GM21825 (cell line): ENCODE results near the gene CT47C1.
"Not testable (repeated sequence)": the region's sequence is repeated elsewhere in the genome, so short reads cannot be mapped to it uniquely, and the experiment has no call there.

Experiments used
- ATAC-seq: cut with Tn5 transposase; IDR thresholded peaks from one replicate; pipeline ENCODE4 v1.9.1; 2021; ENCODE audit warnings: mild to moderate bottlenecking, moderate library complexity; ENCODE audit not compliant: unreplicated experiment

Gene CT47C1

DNA sequence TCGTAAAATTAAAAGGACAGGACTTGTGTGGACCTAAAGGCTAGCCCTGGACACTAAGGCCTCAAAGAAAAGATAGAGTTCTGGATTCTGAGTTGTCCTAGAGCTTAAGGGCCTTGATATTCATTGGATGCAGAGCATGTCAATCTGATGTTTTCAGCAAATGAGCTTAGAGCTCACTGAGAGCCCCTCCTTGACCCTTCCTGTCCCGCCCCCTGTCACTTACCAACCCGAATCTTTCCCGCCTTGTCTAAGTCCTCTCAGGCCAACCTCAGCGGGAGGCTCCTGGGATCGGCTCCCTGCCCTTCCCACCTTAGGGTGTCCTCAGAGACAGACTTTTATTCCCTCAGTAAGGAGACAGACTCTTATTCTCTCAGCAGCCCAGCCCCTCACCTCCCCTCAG lies at the start of gene CT47C1:
CT47C1 (plus strand) TSS at position 250 of the 400 bp plus-strand sequence. CDS start 233 bp downstream, outside the sequence.
- ATAC-seq = no peak

DNA sequence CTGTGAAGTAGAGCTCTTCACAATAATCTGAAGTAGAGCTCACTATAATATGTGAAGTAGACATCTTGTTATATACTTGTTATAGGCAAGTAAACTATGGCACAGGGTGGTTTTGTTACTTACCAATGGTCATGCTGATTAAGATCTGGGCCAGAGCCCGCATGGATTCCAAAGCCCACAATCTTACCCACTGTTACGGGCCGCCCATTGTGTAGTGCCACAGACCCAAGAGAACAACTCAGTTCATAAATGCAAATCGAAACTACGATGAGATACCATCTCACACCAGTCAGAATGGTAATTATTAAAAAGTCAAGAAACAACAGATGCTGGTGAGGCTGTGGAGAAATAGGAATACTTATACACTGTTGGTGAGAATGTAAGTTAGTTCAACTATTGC lies 46.9 kb upstream of the CT47C1 start:
- no peak for ATAC-seq

DNA sequence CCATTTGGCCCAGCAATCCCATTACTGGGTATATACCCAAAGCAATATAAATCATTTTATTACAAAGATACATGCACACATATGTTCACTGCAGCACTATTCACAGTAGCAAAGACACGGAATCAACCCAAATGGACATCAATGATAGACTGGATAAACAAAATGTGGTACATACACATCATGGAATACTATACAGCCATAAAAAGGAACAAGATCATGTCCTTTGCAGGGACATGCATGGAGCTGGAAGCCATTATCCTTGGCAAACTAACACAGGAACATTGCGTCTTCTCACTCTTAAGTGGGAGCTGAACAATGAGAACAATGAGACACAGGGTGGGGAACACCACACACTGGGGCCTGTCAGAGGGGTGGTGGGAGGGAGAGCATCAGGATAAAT lies 46.4 kb upstream of the CT47C1 start:
- ATAC-seq = not testable (repeated sequence)

DNA sequence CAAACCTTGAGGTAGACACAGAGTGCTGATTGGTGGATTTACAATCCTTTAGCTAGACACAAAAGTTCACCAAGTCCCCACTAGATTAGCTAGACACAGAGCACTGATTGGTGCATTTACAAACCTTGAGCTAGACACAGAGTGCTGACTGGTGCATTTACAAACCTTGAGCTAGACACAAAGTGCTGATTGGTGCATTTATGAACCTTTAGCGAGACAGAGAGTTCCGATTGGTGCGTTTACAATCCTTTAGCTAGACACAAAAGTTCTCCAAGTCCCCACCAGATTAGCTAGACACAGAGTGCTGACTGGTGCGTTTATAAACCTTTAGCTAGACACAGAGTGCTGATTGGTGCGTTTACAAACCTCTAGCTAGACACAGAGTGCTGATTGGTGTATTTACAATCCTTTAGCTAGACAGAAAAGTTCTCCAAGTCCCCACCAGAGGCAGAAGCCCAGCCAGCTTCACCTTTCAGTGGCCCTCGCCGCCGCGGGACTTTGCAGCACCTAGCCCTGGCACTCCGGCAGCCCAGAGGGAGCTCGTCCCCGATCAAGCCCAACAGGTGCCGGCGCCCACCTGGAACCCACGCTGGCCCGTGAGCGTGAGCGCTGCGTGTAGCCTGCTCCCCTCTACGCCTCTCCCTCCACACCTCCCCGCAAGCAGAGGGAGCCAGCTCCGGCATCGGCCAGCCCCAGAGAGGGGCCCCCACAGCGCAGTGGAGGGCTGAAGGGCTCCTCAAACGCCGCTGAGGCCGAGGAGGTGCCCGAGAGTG lies 44.6 kb upstream of the CT47C1 start:
- not testable (repeated sequence) for ATAC-seq

DNA sequence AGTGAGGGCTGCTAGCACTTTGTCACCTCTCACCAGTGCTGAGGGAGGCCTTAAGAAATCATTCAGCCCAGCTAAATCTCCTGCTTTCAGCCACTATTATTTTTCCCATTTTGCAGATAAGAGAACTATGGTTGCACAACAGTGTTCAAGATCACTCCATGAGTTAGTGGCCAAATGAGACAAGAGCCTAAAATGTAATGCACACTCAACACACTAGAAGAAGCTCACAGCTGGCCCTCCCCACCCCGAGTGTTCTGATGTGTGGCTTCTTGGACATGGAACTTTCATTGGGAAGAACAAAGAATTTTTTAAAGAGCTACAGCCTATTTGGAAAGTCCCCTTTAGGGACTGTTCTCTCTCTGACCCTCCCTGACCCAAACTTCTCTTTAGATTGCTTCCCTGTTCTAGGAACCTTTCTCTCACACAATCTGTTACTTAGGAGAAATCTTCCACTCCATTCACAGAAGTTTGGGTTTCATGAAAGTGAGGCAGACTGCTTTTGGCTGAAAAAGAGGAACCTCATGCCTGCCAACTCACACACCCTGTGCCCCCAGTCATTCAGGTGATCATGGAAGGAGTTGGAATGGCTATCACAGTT lies 44.0 kb upstream of the CT47C1 start:
- no peak for ATAC-seq

DNA sequence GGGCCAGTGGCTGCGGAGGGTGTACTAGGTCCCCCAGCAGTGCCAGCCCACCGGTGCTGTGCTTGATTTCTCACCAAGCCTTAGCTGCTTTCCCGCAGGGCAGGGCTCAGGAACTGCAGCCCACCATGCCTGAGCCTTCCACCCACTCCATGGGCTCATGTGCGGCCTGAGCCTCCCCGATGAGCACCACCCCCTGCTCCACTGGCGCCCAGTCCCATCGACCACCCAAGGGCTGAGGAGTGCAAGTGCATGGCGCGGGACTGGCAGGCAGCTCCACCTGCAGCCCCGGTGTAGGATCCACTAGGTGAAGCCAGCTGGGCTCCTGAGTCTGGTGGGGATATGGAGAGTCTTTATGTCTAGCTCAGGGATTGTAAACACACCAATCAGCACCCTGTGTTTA lies 43.1 kb upstream of the CT47C1 start:
- ATAC-seq = not testable (repeated sequence)

DNA sequence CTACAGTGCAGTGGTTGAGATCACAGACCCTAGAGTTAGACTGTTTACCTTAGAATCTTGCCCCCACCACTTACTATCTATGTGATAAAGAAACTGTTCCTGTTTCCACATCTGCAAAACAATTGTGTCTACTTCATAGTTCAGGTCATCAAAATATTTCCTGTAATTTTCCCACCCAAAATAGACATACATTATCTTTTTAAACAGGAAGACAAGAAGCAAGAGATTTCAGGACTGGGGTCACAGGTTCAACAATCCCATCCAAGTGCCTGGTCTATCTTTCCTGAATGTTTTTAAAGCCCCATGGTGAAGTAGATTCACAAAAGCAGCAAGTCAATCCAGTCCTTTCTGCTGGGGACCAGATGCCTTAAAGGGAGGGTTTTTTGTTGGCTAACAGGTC lies 41.8 kb upstream of the CT47C1 start:
- no peak for ATAC-seq

DNA sequence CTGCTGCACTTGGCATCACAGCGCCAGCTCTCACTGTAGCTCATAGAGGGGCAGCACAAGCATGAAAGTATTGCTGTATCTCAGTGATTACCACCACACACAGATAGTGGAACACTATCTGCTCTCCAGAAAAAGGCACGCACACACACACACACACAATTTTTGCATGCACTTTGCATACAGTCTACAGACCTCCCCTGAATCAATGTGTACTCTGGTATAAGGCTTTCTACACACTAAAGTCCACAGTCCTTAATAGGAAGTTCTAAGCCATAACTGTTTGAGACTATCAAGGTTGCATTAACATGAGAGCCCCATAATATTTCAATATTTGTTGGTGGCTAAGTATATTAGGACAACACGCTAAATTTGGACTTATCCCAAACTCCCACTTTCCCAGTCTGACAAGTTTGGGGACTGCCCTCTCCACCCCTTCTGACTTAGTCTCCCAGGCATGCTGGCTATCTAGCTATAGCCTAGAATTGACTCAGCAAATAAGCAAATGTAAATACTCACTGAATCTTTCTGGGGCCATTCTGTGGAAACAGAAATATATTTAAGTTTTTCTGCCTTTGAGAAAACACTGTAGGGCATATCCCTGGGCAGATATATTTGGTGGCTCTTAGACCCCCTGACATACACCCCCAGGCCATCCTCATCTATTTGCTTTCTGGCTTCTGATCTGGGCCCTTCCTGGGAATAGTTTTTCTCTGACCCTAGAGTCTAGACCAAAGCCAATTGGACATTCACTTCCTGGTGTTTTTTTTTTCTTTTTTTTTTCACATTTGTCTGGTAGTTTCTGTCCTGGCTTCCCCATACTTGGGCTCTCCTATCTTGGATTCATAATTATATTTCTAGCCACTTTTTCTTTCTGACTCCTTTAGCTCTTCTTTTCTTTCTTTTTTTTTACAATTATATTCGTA lies 36.4 kb upstream of the CT47C1 start:
- no peak for ATAC-seq

DNA sequence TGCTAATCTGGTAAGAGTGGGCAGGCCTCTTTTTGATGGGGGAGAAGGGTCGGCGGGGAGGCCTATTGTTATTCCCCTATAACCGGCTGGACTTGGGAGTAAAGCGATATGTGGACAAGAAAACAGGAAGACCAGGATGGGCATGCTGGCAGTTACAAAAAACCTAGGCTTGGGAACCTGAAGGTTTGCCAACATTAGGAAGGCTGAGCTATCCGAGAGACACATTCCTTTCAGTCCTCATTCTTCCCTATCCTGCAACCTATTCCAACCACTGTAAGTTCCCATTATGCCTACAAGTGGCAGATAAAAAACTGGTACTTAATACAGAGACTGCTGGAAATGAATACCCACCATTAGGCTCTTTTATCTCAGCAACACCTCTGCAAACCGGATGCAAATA lies 32.4 kb upstream of the CT47C1 start:
- no peak for ATAC-seq

DNA sequence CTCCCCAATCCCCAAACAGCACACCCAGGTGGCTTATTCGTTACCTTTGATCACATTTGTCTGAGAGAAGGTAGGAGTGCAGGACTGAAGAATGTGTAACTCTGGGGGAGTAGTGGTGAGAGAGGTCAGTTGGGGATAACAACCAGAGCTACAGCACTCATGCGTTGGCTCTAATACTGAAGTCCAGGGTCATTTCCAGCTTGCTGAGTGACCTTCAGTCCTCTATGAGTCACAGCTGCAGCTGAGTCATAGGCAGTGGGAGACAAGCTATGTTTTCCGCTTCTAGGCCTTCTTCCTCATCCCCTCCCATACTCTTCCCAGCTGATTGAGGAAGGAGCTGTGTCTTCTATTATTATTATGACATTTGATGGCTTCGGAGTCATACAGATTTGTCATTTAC lies 31.6 kb upstream of the CT47C1 start:
- ATAC-seq = no peak

DNA sequence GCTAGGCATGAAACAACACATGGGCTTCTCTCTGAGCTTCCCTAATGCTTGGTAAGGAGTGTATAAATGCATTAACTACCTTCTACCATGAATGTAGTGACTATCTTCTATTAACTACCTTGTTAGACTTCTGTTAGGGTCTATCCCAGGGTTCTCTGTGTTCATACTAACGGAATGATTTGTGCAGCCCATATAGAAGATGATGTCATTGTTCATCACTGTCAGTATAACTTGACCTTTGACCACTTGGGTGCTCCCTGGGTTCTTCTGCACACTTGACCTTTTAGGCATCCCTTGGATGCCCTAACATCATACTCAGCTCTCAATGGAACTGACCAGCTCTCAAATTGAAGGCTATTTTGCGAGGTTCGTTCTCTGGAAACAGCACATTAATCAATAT lies 30.8 kb upstream of the CT47C1 start:
- ATAC-seq = no peak

DNA sequence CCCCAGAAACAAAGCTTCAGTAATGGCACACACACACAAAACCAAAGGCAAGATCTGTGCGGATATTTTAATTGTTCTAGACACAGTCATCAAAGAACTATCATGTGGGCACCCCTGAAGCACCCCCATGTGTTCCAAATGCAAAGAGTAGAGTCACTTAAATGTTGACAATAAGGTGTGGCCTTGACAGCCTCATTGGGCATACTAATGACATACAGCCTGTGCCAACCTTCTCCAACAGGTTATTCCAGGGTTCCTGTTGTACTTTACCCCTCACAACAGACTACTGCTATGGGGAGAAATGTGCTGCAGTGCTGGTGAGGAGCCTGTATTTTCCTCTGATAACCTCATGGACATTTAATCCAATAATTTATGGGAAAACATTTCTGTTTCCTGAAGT lies 29.8 kb upstream of the CT47C1 start:
- no peak for ATAC-seq

DNA sequence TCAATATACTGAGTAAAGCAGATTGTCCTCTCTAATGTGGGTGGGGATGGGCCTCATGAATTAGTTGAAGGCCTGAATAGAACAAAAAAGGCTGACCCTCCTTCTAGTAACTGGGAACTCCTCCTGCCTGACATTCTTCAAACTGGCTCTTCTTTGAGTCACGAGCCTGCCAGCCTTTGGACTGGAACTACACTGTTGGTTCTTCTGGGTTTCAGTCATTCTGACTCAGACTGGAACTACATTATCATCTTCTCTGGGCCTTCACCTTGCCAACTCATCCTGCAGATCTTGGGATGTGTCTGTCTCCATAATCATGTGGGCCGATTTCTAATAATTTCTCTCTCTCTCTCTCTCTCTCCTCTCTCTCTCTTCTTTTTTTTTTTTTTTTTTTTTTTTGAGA lies 26.9 kb upstream of the CT47C1 start:
- ATAC-seq = no peak

DNA sequence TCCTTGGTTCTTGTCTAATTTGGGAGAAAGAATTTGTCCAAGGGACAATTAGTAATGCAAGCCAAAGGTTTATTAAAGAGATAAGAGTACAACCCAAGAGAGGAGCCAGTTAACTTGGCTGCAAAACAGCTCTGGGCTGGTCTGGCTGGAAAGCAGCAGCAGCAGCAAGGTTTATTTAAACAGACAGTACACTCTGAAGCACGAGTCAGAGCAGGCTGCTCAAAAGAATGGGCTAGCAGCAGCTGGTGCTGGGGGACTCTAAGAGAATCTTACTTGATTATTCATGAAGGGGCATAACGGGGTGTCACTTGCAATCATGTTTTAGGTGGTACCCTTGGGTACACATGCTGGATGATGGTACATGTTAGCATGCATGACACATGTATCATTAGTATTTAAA lies 17.1 kb upstream of the CT47C1 start:
- ATAC-seq = no peak

DNA sequence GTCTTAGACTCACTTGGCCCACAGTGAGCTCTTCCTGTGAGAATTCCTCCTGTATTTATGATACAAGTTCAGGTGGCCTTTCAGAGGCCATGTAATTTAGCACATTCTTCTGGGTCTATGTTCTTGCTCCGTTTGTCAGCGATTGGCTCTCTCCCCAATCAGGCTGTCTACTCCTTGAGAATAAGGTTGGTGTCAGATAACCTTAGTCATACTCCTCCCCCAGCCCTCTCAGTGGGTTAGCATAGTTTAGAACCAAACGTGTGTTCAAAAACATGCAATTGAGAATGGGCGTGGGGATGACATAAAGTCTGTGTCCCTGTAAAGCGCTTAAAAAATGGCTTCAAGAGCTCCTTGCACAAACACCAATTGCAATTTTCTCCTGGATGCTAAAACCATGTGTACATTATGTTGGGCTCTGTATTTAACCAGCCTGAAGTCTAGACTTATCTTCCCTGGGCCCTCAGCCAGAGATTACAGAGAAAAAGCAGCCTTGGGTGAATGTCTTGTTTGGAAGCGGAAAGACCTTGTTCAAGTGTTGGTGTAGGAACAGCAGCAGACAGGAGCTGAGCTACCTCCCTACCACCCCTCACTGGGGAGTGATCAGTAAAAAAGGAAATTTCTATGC lies 9.9 kb upstream of the CT47C1 start:
- no peak for ATAC-seq

DNA sequence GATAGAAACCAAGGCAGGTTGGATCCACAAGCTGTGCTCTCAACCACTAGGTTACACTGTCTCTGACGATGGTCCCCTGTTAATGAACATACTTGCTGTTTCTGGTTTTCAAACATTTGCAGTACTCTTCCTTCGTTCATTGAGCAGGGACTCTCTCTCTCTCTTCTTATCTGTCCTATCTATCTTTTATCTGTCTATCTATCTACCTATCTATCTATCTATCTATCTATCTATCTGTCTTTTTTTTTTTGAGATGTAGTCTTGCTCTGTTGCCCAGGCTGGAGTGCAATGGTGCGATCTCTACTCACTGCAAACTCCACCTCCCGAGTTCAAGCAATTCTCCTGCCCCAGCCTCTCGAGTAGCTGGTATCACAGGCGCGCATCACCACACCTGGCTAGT lies 9.4 kb upstream of the CT47C1 start:
- ATAC-seq = no peak

DNA sequence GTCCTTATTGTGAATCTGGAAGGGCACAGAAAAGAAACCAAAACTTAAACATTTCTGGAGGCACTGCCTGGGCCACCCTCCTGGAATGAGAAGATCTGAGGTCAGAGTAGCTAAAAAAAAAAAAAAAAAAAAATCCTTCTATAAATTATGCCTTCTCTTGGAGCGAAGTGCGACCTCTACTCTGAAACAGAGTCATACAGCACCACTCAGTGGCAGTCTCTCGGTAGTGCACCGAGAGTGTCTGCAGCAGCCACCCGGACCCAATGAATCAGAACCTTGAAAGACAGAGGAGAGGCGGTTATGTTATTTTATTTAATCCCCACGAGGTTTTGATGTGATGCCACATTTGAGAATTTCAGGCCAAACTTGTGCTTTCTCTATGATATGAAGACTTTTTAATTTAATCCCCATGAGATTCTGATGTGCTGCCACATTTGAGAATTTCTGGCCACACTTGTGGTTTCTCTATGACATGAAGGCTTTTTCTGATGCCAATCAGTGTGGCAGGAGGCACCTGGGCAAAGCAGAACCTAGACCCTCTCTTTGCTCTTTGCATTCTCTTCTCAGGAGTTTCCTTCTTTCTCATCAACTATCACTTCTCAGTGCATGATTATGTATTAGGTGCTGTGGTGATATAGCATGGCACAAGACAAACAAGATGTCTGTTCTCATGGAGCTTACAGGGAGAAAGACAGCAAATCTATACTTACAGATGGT lies 5.6 kb upstream of the CT47C1 start:
- ATAC-seq = no peak

DNA sequence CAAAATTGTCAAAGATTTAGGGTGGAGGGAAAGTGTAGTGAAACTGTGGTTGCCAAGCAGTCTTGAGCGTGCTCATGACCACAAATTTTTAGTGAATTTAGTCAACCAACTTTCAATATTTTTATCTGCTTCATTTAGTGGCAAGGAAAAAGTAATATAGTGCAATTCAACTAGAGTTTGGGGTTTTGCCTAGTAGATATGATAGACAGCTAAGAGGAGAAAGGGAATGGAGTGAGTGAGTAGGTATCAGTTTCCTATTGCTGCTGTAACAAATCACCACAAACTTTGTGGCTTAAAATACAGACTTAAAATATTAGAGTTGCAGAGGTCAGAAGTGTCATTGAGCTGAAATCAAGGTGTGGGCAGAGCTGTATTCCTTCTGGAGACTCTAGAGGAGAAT lies 3.7 kb upstream of the CT47C1 start:
- no peak for ATAC-seq

DNA sequence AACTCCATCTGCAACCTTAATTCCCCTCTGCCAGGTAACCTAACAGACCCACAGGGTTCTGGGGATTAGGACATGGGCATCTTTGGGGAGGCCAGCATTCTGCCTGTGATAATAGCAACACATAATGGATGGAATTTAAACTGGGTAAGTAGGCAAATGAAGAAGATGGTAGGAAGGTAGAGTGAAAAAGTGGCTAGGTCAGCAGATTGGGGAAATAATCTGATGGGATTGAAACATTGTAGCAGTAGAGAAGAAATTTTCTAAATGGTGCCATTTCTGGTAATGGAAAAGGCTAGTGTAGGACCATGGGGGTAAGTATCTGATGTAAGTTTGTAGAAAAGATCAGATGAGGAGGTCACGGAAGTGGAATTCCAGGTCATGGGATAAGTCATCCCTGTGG lies 3.0 kb upstream of the CT47C1 start:
- ATAC-seq = no peak

DNA sequence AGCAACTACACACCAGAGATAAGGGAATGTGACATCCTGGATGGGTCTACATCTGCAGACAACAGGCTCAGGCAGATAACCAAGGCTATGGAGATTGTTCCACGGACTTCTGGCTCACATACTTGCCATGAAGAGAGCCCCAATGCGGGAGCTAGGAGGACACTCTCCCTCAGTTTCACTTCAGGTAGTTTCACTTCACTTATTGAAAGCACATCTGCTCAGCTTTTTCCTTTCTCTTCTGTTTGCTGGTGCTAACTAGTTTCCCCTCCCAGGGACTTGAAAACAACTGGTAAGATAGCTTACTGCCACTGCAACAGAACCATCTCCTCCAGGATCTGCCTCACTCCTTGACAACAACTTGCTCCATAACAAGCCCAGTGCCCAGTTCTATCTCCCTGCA lies 1.4 kb upstream of the CT47C1 start:
- ATAC-seq = peak; percentile 60
